ENCODE data around the gene LTV1. TPM values are rescaled to one million over a fixed set of nuclear protein-coding genes. Genes with fewer than 3 reads are reported as not detected.

Gene LTV1
- total RNA-seq, 2 donors from 2014 or later, result 3.7 to 18.3 TPM

- Histone ChIP-seq H3K4me1 (ENCODE audit: control insufficient read depth in 1 of 2, low read depth in 2 of 2) (no peaks in the 10 kb centered on the region), H3K9me3 (no peaks in the 10 kb centered on the region), H3K36me3 (no peaks in the 10 kb centered on the region), H3K27ac (no peak overlapping the region), H3K4me3 (no peak overlapping the region), H3K27me3 (replicated peaks; ENCODE audit: insufficient read depth) (no peaks in the 10 kb centered on the region)
- no peak for TF ChIP-seq CTCF (IDR thresholded peaks at IDR 0.05)
- no peak for ATAC-seq (ENCODE audit: insufficient number of reproducible peaks, low FRiP score, low read depth)
- DNase-seq (ENCODE audit: low spot score), result no peak
Observed at GRCh38 chr6:143882401-143882930, 39.3 kb downstream of the LTV1 start.

GRCh38 chr6:143884216-143884900 lies 41.2 kb downstream of the LTV1 start:
- no peak for DNase-seq (ENCODE audit: low spot score)
- no peaks in the 10 kb centered on the region for H3K27me3 ChIP-seq (replicated peaks; ENCODE audit: insufficient read depth)
- no peaks in the 10 kb centered on the region for H3K36me3 ChIP-seq
- TF ChIP-seq CTCF (IDR thresholded peaks at IDR 0.05), result no peak
- ATAC-seq (ENCODE audit: insufficient number of reproducible peaks, low FRiP score, low read depth), result no peak
- H3K4me3 ChIP-seq, result no peak overlapping the region
- no peaks in the 10 kb centered on the region for H3K9me3 ChIP-seq
- H3K27ac ChIP-seq, result no peak overlapping the region
- H3K4me1 ChIP-seq (ENCODE audit: control insufficient read depth in 1 of 2, low read depth in 2 of 2), result no peaks in the 10 kb centered on the region

- TF ChIP-seq CTCF (IDR thresholded peaks at IDR 0.05), result no peak
- Histone ChIP-seq H3K9me3 (no peaks in the 10 kb centered on the region), H3K4me1 (ENCODE audit: control insufficient read depth in 1 of 2, low read depth in 2 of 2) (no peaks in the 10 kb centered on the region), H3K4me3 (no peak overlapping the region), H3K27me3 (replicated peaks; ENCODE audit: insufficient read depth) (no peaks in the 10 kb centered on the region), H3K27ac (no peak overlapping the region), H3K36me3 (no peaks in the 10 kb centered on the region)
- ATAC-seq (ENCODE audit: insufficient number of reproducible peaks, low FRiP score, low read depth) (no peak), DNase-seq (ENCODE audit: low spot score) (no peak)
Observed at GRCh38 chr6:143885116-143885515, 42.0 kb downstream of the LTV1 start.

- H3K4me3 ChIP-seq, result no peak overlapping the region
- DNase-seq (ENCODE audit: low spot score) (no peak), ATAC-seq (ENCODE audit: insufficient number of reproducible peaks, low FRiP score, low read depth) (no peak)
- H3K36me3 ChIP-seq, result no peaks in the 10 kb centered on the region
- no peaks in the 10 kb centered on the region for H3K27me3 ChIP-seq (replicated peaks; ENCODE audit: insufficient read depth)
- no peaks in the 10 kb centered on the region for H3K9me3 ChIP-seq
- H3K4me1 ChIP-seq (ENCODE audit: control insufficient read depth in 1 of 2, low read depth in 2 of 2), result no peaks in the 10 kb centered on the region
- no peak overlapping the region for H3K27ac ChIP-seq
- TF ChIP-seq CTCF (IDR thresholded peaks at IDR 0.05), result no peak
Observed at GRCh38 chr6:143894655-143895054, 51.5 kb downstream of the LTV1 start.

- Histone ChIP-seq H3K9me3 (no peaks in the 10 kb centered on the region), H3K4me1 (ENCODE audit: control insufficient read depth in 1 of 2, low read depth in 2 of 2) (peaks cover 0 to 1% of the 10 kb centered on the region in 2 donors), H3K36me3 (no peaks in the 10 kb centered on the region), H3K4me3 (no peak overlapping the region), H3K27ac (no peak overlapping the region), H3K27me3 (replicated peaks; ENCODE audit: insufficient read depth) (no peaks in the 10 kb centered on the region)
- ATAC-seq (ENCODE audit: insufficient number of reproducible peaks, low FRiP score, low read depth), result no peak
- TF ChIP-seq CTCF (IDR thresholded peaks at IDR 0.05), result no peak
- no peak for DNase-seq (ENCODE audit: low spot score)
Observed at GRCh38 chr6:143896126-143896860, 53.2 kb downstream of the LTV1 start.

All from thoracic aorta (tissue), 2 donors.